Left lobe of liver (tissue), 2 donors: Measurements from ENCODE around the gene OPCML. TPM values are rescaled to one million over a fixed set of nuclear protein-coding genes. Genes with fewer than 3 reads are reported as not detected.
A peak's percentile ranks its signal among the peaks of the same experiment; 100 is the strongest.

Source experiments
- ATAC-seq: fragments of 200-7000 bp; cut with Tn5 transposase; one replicate; pipeline ENCODE4 v1.9.1; 2020; ENCODE audit warnings: mild to moderate bottlenecking, moderate library complexity
- DNase-seq: peaks from one replicate; pipeline ENCODE4 v3.0.0-alpha.2; 2020; ENCODE audit warnings: low spot score
- total RNA-seq: library from RNA; stranded (reverse); gene quantifications from one replicate; pipeline ENCODE4 v1.2.1, GENCODE V29; 2021
- donor health status: DM: no; HTN: no; CAD: no; lungs with moderate emphysema.
- donor health status: DM: no; HTN: yes; CAD: no.

Gene OPCML
- 0.05 TPM for total RNA-seq

GRCh38 chr11:133531971-133532651, at the start of gene OPCML:
Gene OPCML, minus strand, starts transcription at chr11:133532501.
- no peak for ATAC-seq
- no peak for DNase-seq

- no peak for ATAC-seq
Observed at GRCh38 chr11:133581091-133581490, 48.8 kb upstream of the OPCML start.

GRCh38 chr11:133579165-133580031, 47.1 kb upstream of the OPCML start:
- ATAC-seq (no peak), DNase-seq (no peak)

More at GRCh38 chr11:133581091-133581490, 48.8 kb upstream of the OPCML start:
- no peak for DNase-seq

- DNase-seq = no peak
- ATAC-seq = no peak
Observed at GRCh38 chr11:133577403-133577802, 45.1 kb upstream of the OPCML start.

GRCh38 chr11:133576351-133576750, 44.0 kb upstream of the OPCML start:
- ATAC-seq (no peak), DNase-seq (no peak)

- ATAC-seq (no peak), DNase-seq (no peak)
Observed at GRCh38 chr11:133573081-133573480, 40.8 kb upstream of the OPCML start.

- ATAC-seq = no peak
- no peak for DNase-seq
Observed at GRCh38 chr11:133570376-133570775, 38.1 kb upstream of the OPCML start.

GRCh38 chr11:133563505-133564025, 31.3 kb upstream of the OPCML start:
- ATAC-seq (no peak), DNase-seq (no peak)

GRCh38 chr11:133560472-133560855, 28.2 kb upstream of the OPCML start:
- DNase-seq (no peak), ATAC-seq (no peak)

GRCh38 chr11:133559833-133560471, 27.7 kb upstream of the OPCML start:
- DNase-seq = no peak
- no peak for ATAC-seq

- DNase-seq (no peak), ATAC-seq (no peak)
Observed at GRCh38 chr11:133559382-133559781, 27.1 kb upstream of the OPCML start.

- ATAC-seq = no peak
- no peak for DNase-seq
Observed at GRCh38 chr11:133555034-133555433, 22.7 kb upstream of the OPCML start.

GRCh38 chr11:133553885-133554740, 21.8 kb upstream of the OPCML start:
- ATAC-seq (peak; percentile 29), DNase-seq (no peak)

- ATAC-seq (no peak), DNase-seq (no peak)
Observed at GRCh38 chr11:133552938-133553337, 20.6 kb upstream of the OPCML start.

- DNase-seq (no peak), ATAC-seq (no peak)
Observed at GRCh38 chr11:133551064-133551463, 18.8 kb upstream of the OPCML start.

- peak; percentile 23 for ATAC-seq
Observed at GRCh38 chr11:133549826-133550225, 17.5 kb upstream of the OPCML start.

GRCh38 chr11:133548641-133549040, 16.3 kb upstream of the OPCML start:
- ATAC-seq (no peak), DNase-seq (no peak)

More at GRCh38 chr11:133549826-133550225, 17.5 kb upstream of the OPCML start:
- no peak for DNase-seq

- no peak for DNase-seq
- no peak for ATAC-seq
Observed at GRCh38 chr11:133547808-133548494, 15.7 kb upstream of the OPCML start.

GRCh38 chr11:133545199-133545803, 13.0 kb upstream of the OPCML start:
- ATAC-seq (no peak), DNase-seq (no peak)

GRCh38 chr11:133541720-133542095, 9.4 kb upstream of the OPCML start:
- ATAC-seq (no peak), DNase-seq (no peak)
